IMR-90 (cell line): Measurements from ENCODE around the gene TIPARP. TPM values are rescaled to one million over a fixed set of nuclear protein-coding genes. Genes with fewer than 3 reads are reported as not detected.
A peak's percentile ranks its signal among the peaks of the same experiment; 100 is the strongest.

Source experiments
- ATAC-seq: fragments of 200-7000 bp; cut with Tn5 transposase; 2 replicates; pipeline ENCODE4 v1.9.1; 2020; ENCODE audit warnings: low read depth, mild to moderate bottlenecking, moderate library complexity
- BruUV-seq: library from RNA; stranded (reverse); fragments of 400-500 nt; replicated peaks from 2 replicates; lab custom pipeline; 2021; lab: Mats Ljungman, UMichigan
- CTCF ChIA-PET: fragments of 300-600 bp; formaldehyde crosslinking; extraction: SDS; loops from one replicate; lab custom pipeline; 2021; ENCODE audit warnings: antibody characterized with exemption; lab: Yijun Ruan, JAX
- POLR2A ChIA-PET: fragments of 300-600 bp; sonication (Branson Sonifier 250); formaldehyde crosslinking; loops from one replicate; lab custom pipeline; 2022; ENCODE audit warnings: antibody characterized with exemption; ENCODE audit not compliant: unreplicated experiment; lab: Charles Lee
- DNase-seq: peaks from one replicate; pipeline ENCODE4 v3.0.0; 2013
- H2AFZ ChIP-seq: replicated peaks from 2 replicates; pipeline ENCODE3; 2013; ENCODE audit warnings: low read length, mild to moderate bottlenecking; ENCODE audit not compliant: poor library complexity
- H2AK5ac ChIP-seq: 2 replicates; pipeline ENCODE4 v1.6.1; 2013; ENCODE audit warnings: low read depth, low read length, inconsistent platforms
- H2AK9ac ChIP-seq: replicated peaks from 2 replicates; pipeline ENCODE3; 2013; ENCODE audit warnings: mild to moderate bottlenecking, low read depth, low read length, moderate library complexity; ENCODE audit not compliant: poor library complexity
- H2BK120ac ChIP-seq: 2 replicates; pipeline ENCODE4 v1.6.1; 2013; ENCODE audit warnings: low read depth, low read length, inconsistent platforms
- H2BK15ac ChIP-seq: 3 replicates; pipeline ENCODE4 v1.6.1; 2013; ENCODE audit warnings: low read depth, low read length, inconsistent platforms
- H2BK20ac ChIP-seq: 2 replicates; pipeline ENCODE4 v1.6.1; 2013; ENCODE audit warnings: low read depth, mild to moderate bottlenecking, inconsistent platforms, low read length, moderate library complexity
- H2BK5ac ChIP-seq: 2 replicates; pipeline ENCODE4 v1.6.1; 2013; ENCODE audit warnings: mild to moderate bottlenecking, low read depth, low read length, inconsistent platforms; ENCODE audit not compliant: poor library complexity, severe bottlenecking
- H3K14ac ChIP-seq: replicated peaks from 2 replicates; pipeline ENCODE4 v1.6.1; 2013; ENCODE audit warnings: low read depth, low read length, inconsistent platforms
- H3K18ac ChIP-seq: 2 replicates; pipeline ENCODE4 v1.6.1; 2013; ENCODE audit warnings: low read depth, low read length, control low read depth
- H3K23ac ChIP-seq: 2 replicates; pipeline ENCODE4 v1.6.1; 2013; ENCODE audit warnings: low read depth, low read length, inconsistent platforms
- H3K27ac ChIP-seq: 2 replicates; pipeline ENCODE4 v1.5.1; 2013; ENCODE audit warnings: mild to moderate bottlenecking, control low read depth, low read length; ENCODE audit not compliant: insufficient read depth
- H3K27me3 ChIP-seq: 2 replicates; pipeline ENCODE4 v1.6.1; 2013; ENCODE audit warnings: low read length; ENCODE audit not compliant: control insufficient read depth, insufficient read depth
- H3K36me3 ChIP-seq: 2 replicates; pipeline ENCODE4 v1.6.1; 2013; ENCODE audit warnings: low read length, mixed read lengths; ENCODE audit not compliant: control insufficient read depth, insufficient read depth
- H3K4ac ChIP-seq: 2 replicates; pipeline ENCODE4 v1.6.1; 2013; ENCODE audit warnings: low read depth, low read length, inconsistent platforms
- H3K4me1 ChIP-seq: 2 replicates; pipeline ENCODE4 v1.6.1; 2013; ENCODE audit warnings: low read length, mixed read lengths; ENCODE audit not compliant: control insufficient read depth, insufficient read depth
- H3K4me2 ChIP-seq: 2 replicates; pipeline ENCODE4 v1.6.1; 2013; ENCODE audit warnings: low read depth, mild to moderate bottlenecking, control low read depth, low read length, moderate library complexity
- H3K4me3 ChIP-seq: 2 replicates; pipeline ENCODE4 v1.5.1; 2013; ENCODE audit warnings: low read depth, mild to moderate bottlenecking, control low read depth, low read length, moderate library complexity; ENCODE audit not compliant: insufficient read depth
- H3K56ac ChIP-seq: 2 replicates; pipeline ENCODE4 v1.6.1; 2013; ENCODE audit warnings: low read length, inconsistent platforms; ENCODE audit not compliant: insufficient read depth; ENCODE audit errors: extremely low read depth
- H3K79me1 ChIP-seq, 2 experiments: 2 replicates each; pipeline ENCODE4 v1.6.1; 2013; ENCODE audit warnings: low read length in 2 of 2, inconsistent platforms in 1 of 2, low read depth in 1 of 2
- H3K9ac ChIP-seq: 2 replicates; pipeline ENCODE4 v1.6.1; 2013; ENCODE audit warnings: low read depth, low read length, control low read depth
- H3K9me1 ChIP-seq: 2 replicates; pipeline ENCODE4 v1.6.1; 2013; ENCODE audit warnings: low read length, inconsistent platforms; ENCODE audit not compliant: insufficient read depth
- H3K9me3 ChIP-seq: 2 replicates; pipeline ENCODE4 v1.6.1; 2013; ENCODE audit warnings: low read length; ENCODE audit not compliant: control insufficient read depth, insufficient read depth
- H4K20me1 ChIP-seq: 2 replicates; pipeline ENCODE4 v1.6.1; 2013; ENCODE audit warnings: low read length, inconsistent platforms; ENCODE audit not compliant: insufficient read depth
- H4K5ac ChIP-seq: 2 replicates; pipeline ENCODE4 v1.6.1; 2013; ENCODE audit warnings: mild to moderate bottlenecking, low read depth, low read length, control low read depth
- H4K8ac ChIP-seq, 2 experiments: 2 replicates each; pipeline ENCODE4 v1.6.1; 2013; ENCODE audit warnings: low read depth in 2 of 2, low read length in 2 of 2, control low read depth in 1 of 2, inconsistent platforms in 1 of 2
- H4K91ac ChIP-seq: 2 replicates; pipeline ENCODE4 v1.6.1; 2013; ENCODE audit warnings: low read depth, low read length, inconsistent platforms; ENCODE audit not compliant: insufficient read depth
- BHLHE40 ChIP-seq: fragments of 150-350 bp; IDR thresholded peaks from 2 replicates; pipeline ENCODE4 v1.6.1; 2016; ENCODE audit warnings: mild to moderate bottlenecking, low read depth, low read length
- CEBPB ChIP-seq: IDR thresholded peaks from 2 replicates; pipeline ENCODE4 v1.6.1; 2012; ENCODE audit warnings: low read depth, low read length, improper control_type of control experiment
- CHD1 ChIP-seq: IDR thresholded peaks from 2 replicates; pipeline ENCODE4 v1.6.1; 2012; ENCODE audit warnings: low read depth, low read length, improper control_type of control experiment
- ELK1 ChIP-seq: fragments of 150-350 bp; IDR thresholded peaks from 2 replicates; pipeline ENCODE4 v1.6.1; 2016; ENCODE audit warnings: low read depth, mild to moderate bottlenecking, low read length, moderate library complexity, borderline replicate concordance
- FOS ChIP-seq: fragments of 150-350 bp; IDR thresholded peaks from 2 replicates; pipeline ENCODE4 v1.6.1; 2016; ENCODE audit warnings: low read depth, low read length
- MAFK ChIP-seq: IDR thresholded peaks from 2 replicates; pipeline ENCODE4 v1.6.1; 2012; ENCODE audit warnings: low read depth, low read length, improper control_type of control experiment
- MAZ ChIP-seq: IDR thresholded peaks from 2 replicates; pipeline ENCODE4 v1.6.1; 2012; ENCODE audit warnings: low read depth, mild to moderate bottlenecking, low read length, improper control_type of control experiment, moderate library complexity, borderline replicate concordance
- MXI1 ChIP-seq: IDR thresholded peaks from 2 replicates; pipeline ENCODE4 v1.6.1; 2012; ENCODE audit warnings: low read depth, mild to moderate bottlenecking, low read length, moderate library complexity, borderline replicate concordance
- NFE2L2 ChIP-seq: fragments of 150-350 bp; IDR thresholded peaks from 2 replicates; pipeline ENCODE4 v1.6.1; 2016; ENCODE audit warnings: low read depth, mild to moderate bottlenecking, low read length
- POLR2A ChIP-seq: IDR thresholded peaks from 2 replicates; pipeline ENCODE4 v1.6.1; 2012; ENCODE audit warnings: mild to moderate bottlenecking, low read depth, low read length
- RAD21 ChIP-seq: IDR thresholded peaks from 2 replicates; pipeline ENCODE4 v1.6.1; 2012; ENCODE audit warnings: low read length, improper control_type of control experiment
- RCOR1 ChIP-seq: IDR thresholded peaks from 2 replicates; pipeline ENCODE4 v1.6.1; 2012; ENCODE audit warnings: mild to moderate bottlenecking, low read length, improper control_type of control experiment; ENCODE audit not compliant: insufficient replicate concordance
- RFX5 ChIP-seq: IDR thresholded peaks from 2 replicates; pipeline ENCODE4 v1.8.0; 2012; ENCODE audit warnings: low read depth, mild to moderate bottlenecking, low read length, moderate library complexity
- SMC3 ChIP-seq: fragments of 150-350 bp; IDR thresholded peaks from 2 replicates; pipeline ENCODE4 v1.6.1; 2016; ENCODE audit warnings: low read depth, mild to moderate bottlenecking, antibody characterized with exemption, low read length, moderate library complexity
- whole genome bisulfite sequencing, 2 experiments: methylation state at CpG; one replicate each; pipeline versions ENCODE4 v1.1.5 to v1.1.7; 2013; ENCODE audit warnings: missing lambda C conversion rate in 2 of 2; ENCODE audit not compliant: insufficient read length in 1 of 2; ENCODE audit errors: extremely low coverage in 2 of 2; 5-methylcytosine and 5-hydroxymethylcytosine counted together
- dilution Hi-C: fragments of 300-500 bp; cut with HindIII; formaldehyde crosslinking; loops from one replicate; pipeline ENCODE4 v1.14.3; 2018; ENCODE audit warnings: low sequenced_read_pairs; ENCODE audit not compliant: unreplicated experiment
- in situ Hi-C: fragments of 300-500 bp; cut with MboI; formaldehyde crosslinking; loops from 3 replicates; pipeline ENCODE4 v1.14.3; 2019; ENCODE audit warnings: low sequenced_read_pairs, inconsistent platforms, mixed read lengths
- intact Hi-C: fragments of 100-400 bp; cut with micrococcal nuclease; formaldehyde crosslinking; loops from 2 replicates; pipeline ENCODE4 v1.10.0; 2022
- polyA plus RNA-seq, 3 experiments: library from polyadenylated mRNA; depleted of rRNA; stranded (reverse); fragments of >200 nt; gene quantifications; 2 replicates each; pipeline ENCODE4 v1.2.3, GENCODE V29; 2012; ENCODE audit warnings: low replicate concordance in 1 of 3
- total RNA-seq: library from RNA; depleted of rRNA; stranded (reverse); fragments of >200 nt; gene quantifications from 2 replicates; pipeline ENCODE4 v1.2.3, GENCODE V29; 2012
- TF ChIP-seq, protein P1 (sequence below): fragments of 150-350 bp; IDR thresholded peaks from 2 replicates; pipeline ENCODE4 v1.6.1; 2017; ENCODE audit warnings: mild to moderate bottlenecking, antibody characterized with exemption, low read length, low read depth
- TF ChIP-seq, protein P2 (sequence below): conservative IDR thresholded peaks from 2 replicates; pipeline ENCODE4 v1.5.1; 2012; ENCODE audit warnings: mild to moderate bottlenecking, low read depth, low read length, improper control_type of control experiment

TIPARP gene
- total and polyA plus RNA-seq, 2 of the 4 experiments (the other 2 are of a cell fraction): 12.6 to 70.8 TPM

DNA sequence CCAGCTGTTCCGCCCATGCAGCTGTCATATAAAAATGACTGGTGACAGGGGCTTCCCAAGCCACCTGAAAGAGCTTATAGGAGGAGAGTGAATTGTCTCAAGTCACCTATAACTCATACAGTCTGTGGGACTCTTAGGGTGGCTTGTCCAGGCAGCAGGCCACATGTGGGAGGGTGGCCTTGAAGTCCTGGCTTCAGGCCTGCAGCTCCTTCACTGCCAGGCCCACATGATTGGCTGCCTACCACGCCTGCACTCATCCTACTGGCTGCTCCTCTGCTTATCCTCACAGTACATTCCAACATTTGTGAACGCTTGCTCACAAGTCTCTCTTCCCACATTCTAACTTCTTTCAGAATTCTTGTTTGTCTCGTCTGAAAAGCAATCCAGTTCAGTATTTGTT is 41.1 kb upstream of the TIPARP start:
- ChIA-PET CTCF (no interaction called here), POLR2A (no interaction called here)
- DNase-seq: peak; percentile 77
- Histone ChIP-seq H3K36me3 (no peaks in the 10 kb centered on the region), H3K56ac (no peak overlapping the region), H3K9ac (no peak overlapping the region), H3K4me1 (peaks cover 6% of the 10 kb centered on the region), H3K9me1 (no peaks in the 10 kb centered on the region), H3K4me3 (no peak overlapping the region), H4K5ac (no peak overlapping the region), H2BK120ac (no peak overlapping the region), H2AK9ac (no peak overlapping the region), H3K27me3 (no peaks in the 10 kb centered on the region), H3K9me3 (no peaks in the 10 kb centered on the region), H2BK15ac (no peak overlapping the region), H3K27ac (no peak overlapping the region), H2BK20ac (no peak overlapping the region), H3K79me1 (no peaks in the 10 kb centered on the region), H4K91ac (no peak overlapping the region), H3K14ac (no peak overlapping the region), H3K4ac (no peak overlapping the region), H3K23ac (no peak overlapping the region), H2AFZ (no peak overlapping the region), H2BK5ac (peak overlapping the region; percentile 50), H4K20me1 (no peaks in the 10 kb centered on the region), H3K4me2 (no peak overlapping the region), H2AK5ac (no peak overlapping the region), H3K18ac (no peak overlapping the region), H4K8ac (no peak overlapping the region)
- intact Hi-C loops (no loop called here), dilution Hi-C loops (no loop called here), in situ Hi-C loops (no loop called here)
- no CpG with 5 or more reads among the region's 4 CpGs for WGBS, 2 experiments
- TF ChIP-seq CHD1 (no peak), ELK1 (no peak), NFE2L2 (no peak), POLR2A (no peak), CEBPB (no peak), RCOR1 (no peak), SMC3 (no peak), RFX5 (no peak), MXI1 (no peak), MAFK (no peak), FOS (no peak), BHLHE40 (no peak), MAZ (no peak), RAD21 (no peak)
- TF ChIP-seq, protein P1, sequence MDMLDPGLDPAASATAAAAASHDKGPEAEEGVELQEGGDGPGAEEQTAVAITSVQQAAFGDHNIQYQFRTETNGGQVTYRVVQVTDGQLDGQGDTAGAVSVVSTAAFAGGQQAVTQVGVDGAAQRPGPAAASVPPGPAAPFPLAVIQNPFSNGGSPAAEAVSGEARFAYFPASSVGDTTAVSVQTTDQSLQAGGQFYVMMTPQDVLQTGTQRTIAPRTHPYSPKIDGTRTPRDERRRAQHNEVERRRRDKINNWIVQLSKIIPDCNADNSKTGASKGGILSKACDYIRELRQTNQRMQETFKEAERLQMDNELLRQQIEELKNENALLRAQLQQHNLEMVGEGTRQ: no peak
- TF ChIP-seq, protein P2, sequence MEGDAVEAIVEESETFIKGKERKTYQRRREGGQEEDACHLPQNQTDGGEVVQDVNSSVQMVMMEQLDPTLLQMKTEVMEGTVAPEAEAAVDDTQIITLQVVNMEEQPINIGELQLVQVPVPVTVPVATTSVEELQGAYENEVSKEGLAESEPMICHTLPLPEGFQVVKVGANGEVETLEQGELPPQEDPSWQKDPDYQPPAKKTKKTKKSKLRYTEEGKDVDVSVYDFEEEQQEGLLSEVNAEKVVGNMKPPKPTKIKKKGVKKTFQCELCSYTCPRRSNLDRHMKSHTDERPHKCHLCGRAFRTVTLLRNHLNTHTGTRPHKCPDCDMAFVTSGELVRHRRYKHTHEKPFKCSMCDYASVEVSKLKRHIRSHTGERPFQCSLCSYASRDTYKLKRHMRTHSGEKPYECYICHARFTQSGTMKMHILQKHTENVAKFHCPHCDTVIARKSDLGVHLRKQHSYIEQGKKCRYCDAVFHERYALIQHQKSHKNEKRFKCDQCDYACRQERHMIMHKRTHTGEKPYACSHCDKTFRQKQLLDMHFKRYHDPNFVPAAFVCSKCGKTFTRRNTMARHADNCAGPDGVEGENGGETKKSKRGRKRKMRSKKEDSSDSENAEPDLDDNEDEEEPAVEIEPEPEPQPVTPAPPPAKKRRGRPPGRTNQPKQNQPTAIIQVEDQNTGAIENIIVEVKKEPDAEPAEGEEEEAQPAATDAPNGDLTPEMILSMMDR: no peak
- no TSS peak for BruUV-seq
- ATAC-seq: peak; percentile 75
